HCT116 (cell line): ENCODE measurements around the gene KLF4. TPM values are rescaled to one million over a fixed set of nuclear protein-coding genes. Genes with fewer than 3 reads are reported as not detected.

Experiments
- ATAC-seq: fragments of 200-7000 bp; cut with Tn5 transposase; 2 replicates; pipeline ENCODE4 v1.9.1; 2020; ENCODE audit warnings: mild to moderate bottlenecking, moderate library complexity
- BruUV-seq: library from RNA; stranded (reverse); fragments of 400-500 nt; replicated peaks from 2 replicates; lab custom pipeline; 2021; lab: Mats Ljungman, UMichigan
- CTCF ChIA-PET: fragments of 300-600 bp; sonication (Branson Sonifier 250); formaldehyde crosslinking; loops from one replicate; lab custom pipeline; 2021; ENCODE audit warnings: antibody characterized with exemption; lab: Charles Lee
- POLR2A ChIA-PET: fragments of 300-600, 350-600 bp; sonication (Branson Sonifier 250); formaldehyde crosslinking; loops from one replicate; lab custom pipeline; 2021; ENCODE audit warnings: antibody characterized with exemption; lab: Charles Lee
- RAD21 ChIA-PET, 2 experiments: fragments of 300-600 bp; sonication (Branson Sonifier 250); formaldehyde crosslinking; loops; one replicate each; lab custom pipeline; 2023; ENCODE audit warnings: low total read pairs in 2 of 2; ENCODE audit not compliant: uncharacterized antibody in 2 of 2, unreplicated experiment in 2 of 2, low non-redundant PET in 1 of 2; lab: Charles Lee
- DNase-seq: peaks from one replicate; pipeline ENCODE4 v3.0.0-alpha.2; 2010; ENCODE audit warnings: low read depth, low spot score
- H2AFZ ChIP-seq: fragments of 200-600 bp; shearing (Covaris generic), sonication (generic); 2 replicates; pipeline ENCODE4 v1.6.1; 2017; ENCODE audit warnings: low read depth, mixed run types, mixed read lengths, antibody characterized with exemption, low read length; ENCODE audit not compliant: poor library complexity, severe bottlenecking
- H3K27ac ChIP-seq: 2 replicates; pipeline ENCODE4 v1.5.1; 2012; ENCODE audit warnings: low read depth, low read length
- H3K27me3 ChIP-seq: fragments of 200-600 bp; sonication (generic); 2 replicates; pipeline ENCODE4 v1.6.1; 2016; ENCODE audit warnings: mixed run types, low read length, mixed read lengths; ENCODE audit not compliant: insufficient read depth
- H3K36me3 ChIP-seq, 2 experiments: fragments of 200-500 bp in 1 of 2; fragments of 200-600 bp in 1 of 2; sonication (Bioruptor generic) in 1 of 2; sonication (generic) in 1 of 2; 2 replicates each; pipeline versions ENCODE4 v1.5.1 to v1.6.1; 2014 to 2016; ENCODE audit warnings: low read length in 2 of 2, inconsistent platforms in 1 of 2, mixed read lengths in 1 of 2, mixed run types in 1 of 2; ENCODE audit not compliant: insufficient read depth in 2 of 2, control insufficient read depth in 1 of 2
- H3K4me1 ChIP-seq, 2 experiments: fragments of 200-600 bp in 1 of 2; sonication (generic) in 1 of 2; 2 replicates each; pipeline versions ENCODE4 v1.5.1 to v1.6.1; 2012 to 2017; ENCODE audit warnings: low read length in 2 of 2, inconsistent platforms in 1 of 2, mild to moderate bottlenecking in 1 of 2, mixed read lengths in 1 of 2, mixed run types in 1 of 2, moderate library complexity in 1 of 2; ENCODE audit not compliant: insufficient read depth in 2 of 2, control insufficient read depth in 1 of 2
- H3K4me2 ChIP-seq: fragments of 200-600 bp; sonication (generic); 2 replicates; pipeline ENCODE4 v1.6.1; 2017; ENCODE audit warnings: mixed run types, low read length, mixed read lengths
- H3K4me3 ChIP-seq, 2 experiments: fragments of 200-600 bp in 1 of 2; sonication (generic) in 1 of 2; replicated peaks in 1 of 2; 2 replicates each; pipeline ENCODE4 v1.5.1; 2011 to 2016; ENCODE audit warnings: low read length in 2 of 2, control low read depth in 1 of 2, low read depth in 1 of 2, mild to moderate bottlenecking in 1 of 2, mixed read lengths in 1 of 2, mixed run types in 1 of 2
- H3K79me2 ChIP-seq: fragments of 200-600 bp; sonication (generic); 2 replicates; pipeline ENCODE4 v1.6.1; 2017; ENCODE audit warnings: mild to moderate bottlenecking, mixed run types, low read length, moderate library complexity, mixed read lengths; ENCODE audit not compliant: insufficient read depth
- H3K9ac ChIP-seq: fragments of 200-600 bp; sonication (generic); 2 replicates; pipeline ENCODE4 v1.6.1; 2016; ENCODE audit warnings: low read length, mixed read lengths
- H3K9me2 ChIP-seq: fragments of 200-600 bp; sonication (generic), shearing (Covaris generic); 2 replicates; pipeline ENCODE4 v1.6.1; 2017; ENCODE audit warnings: mixed run types, mild to moderate bottlenecking, moderate library complexity; ENCODE audit not compliant: insufficient read depth
- H3K9me3 ChIP-seq, 2 experiments: fragments of 200-500 bp in 1 of 2; fragments of 200-600 bp in 1 of 2; sonication (Bioruptor generic) in 1 of 2; sonication (generic) in 1 of 2; 2 replicates each; pipeline ENCODE4 v1.6.1; 2014 to 2017; ENCODE audit warnings: low read length in 2 of 2, mixed read lengths in 2 of 2, inconsistent platforms in 1 of 2, low read depth in 1 of 2, mild to moderate bottlenecking in 1 of 2, mixed run types in 1 of 2, moderate library complexity in 1 of 2; ENCODE audit not compliant: control insufficient read depth in 1 of 2, insufficient read depth in 1 of 2
- H4K20me1 ChIP-seq: fragments of 200-600 bp; sonication (generic), shearing (Covaris generic); 2 replicates; pipeline ENCODE4 v1.6.1; 2017; ENCODE audit warnings: mixed run types, mild to moderate bottlenecking, moderate library complexity; ENCODE audit not compliant: insufficient read depth
- CBX3 ChIP-seq: IDR thresholded peaks from 2 replicates; pipeline ENCODE4 v1.6.1; 2012; ENCODE audit warnings: low read depth
- EGR1 ChIP-seq: IDR thresholded peaks from 2 replicates; pipeline ENCODE4 v1.6.1; 2012; ENCODE audit warnings: low read depth
- EZH2 ChIP-seq: fragments of 200-600 bp; sonication (generic); IDR thresholded peaks from 2 replicates; pipeline ENCODE4 v1.6.1; 2017; ENCODE audit warnings: antibody characterized with exemption, mixed run types
- FOSL1 ChIP-seq: IDR thresholded peaks from 2 replicates; pipeline ENCODE4 v1.6.1; 2012; ENCODE audit warnings: low read depth
- MAX ChIP-seq: IDR thresholded peaks from 2 replicates; pipeline ENCODE4 v1.6.1; 2012
- POLR2AphosphoS5 ChIP-seq: IDR thresholded peaks from 2 replicates; pipeline ENCODE4 v1.6.1; 2011; ENCODE audit warnings: mild to moderate bottlenecking, low read depth, low read length, moderate library complexity
- RAD21 ChIP-seq: IDR thresholded peaks from 2 replicates; pipeline ENCODE4 v1.6.1; 2012; ENCODE audit warnings: low read depth, mild to moderate bottlenecking
- REST ChIP-seq: IDR thresholded peaks from 2 replicates; pipeline ENCODE4 v1.6.1; 2012; ENCODE audit warnings: low read depth
- SIN3A ChIP-seq: IDR thresholded peaks from 2 replicates; pipeline ENCODE4 v1.6.1; 2012; ENCODE audit warnings: low read depth
- TCF7L2 ChIP-seq: IDR thresholded peaks from 2 replicates; pipeline ENCODE4 v1.7.0; 2011; ENCODE audit warnings: borderline replicate concordance, inconsistent platforms; ENCODE audit not compliant: insufficient read depth, insufficient read length; ENCODE audit errors: extremely low read depth
- YY1 ChIP-seq: IDR thresholded peaks from 2 replicates; pipeline ENCODE4 v1.6.1; 2011; ENCODE audit warnings: low read length, low read depth, moderate library complexity, mild to moderate bottlenecking; ENCODE audit not compliant: insufficient replicate concordance; ENCODE audit errors: extremely low read depth
- intact Hi-C: fragments of 100-400 bp; cut with micrococcal nuclease; formaldehyde crosslinking; loops from 2 replicates; pipeline ENCODE4 v1.10.0; 2022
- total RNA-seq: library from RNA; stranded (reverse); gene quantifications from one replicate; pipeline ENCODE4 v1.2.1, GENCODE V29; 2021; ENCODE audit not compliant: unreplicated experiment
- TF ChIP-seq, protein P1 (sequence below): IDR thresholded peaks from 2 replicates; pipeline ENCODE4 v1.6.1; 2012
- TF ChIP-seq, protein P2 (sequence below): IDR thresholded peaks from 2 replicates; pipeline ENCODE4 v1.6.1; 2011; ENCODE audit warnings: mild to moderate bottlenecking, low read length, moderate library complexity; ENCODE audit not compliant: insufficient replicate concordance; ENCODE audit errors: extremely low read depth

The KLF4 gene
- total RNA-seq, 1 experiment from 2014 or later: 92.8 TPM

GRCh38 chr9:107471552-107471951 is 18.0 kb downstream of the KLF4 start:
- Histone ChIP-seq H3K27me3 (no peaks in the 10 kb centered on the region), H3K9me3 (no peaks in the 10 kb centered on the region), H3K27ac (no peak overlapping the region), H4K20me1 (no peaks in the 10 kb centered on the region), H3K79me2 (no peaks in the 10 kb centered on the region), H3K4me3 (no peak overlapping the region), H3K4me1 (no peaks in the 10 kb centered on the region), H3K4me2 (no peak overlapping the region), H3K36me3 (no peaks in the 10 kb centered on the region), H3K9me2 (no peaks in the 10 kb centered on the region), H3K9ac (no peak overlapping the region), H2AFZ (no peak overlapping the region)
- ChIA-PET RAD21 (no interaction called here), CTCF (no interaction called here), POLR2A (no interaction called here)
- ATAC-seq: no peak
- BruUV-seq: no TSS peak
- no peak for DNase-seq
- no peak for TF ChIP-seq SIN3A
- TF ChIP-seq YY1: no peak
- TF ChIP-seq FOSL1: no peak
- TF ChIP-seq TCF7L2: no peak
- TF ChIP-seq POLR2AphosphoS5: no peak
- intact Hi-C loops: no loop called here

DNA sequence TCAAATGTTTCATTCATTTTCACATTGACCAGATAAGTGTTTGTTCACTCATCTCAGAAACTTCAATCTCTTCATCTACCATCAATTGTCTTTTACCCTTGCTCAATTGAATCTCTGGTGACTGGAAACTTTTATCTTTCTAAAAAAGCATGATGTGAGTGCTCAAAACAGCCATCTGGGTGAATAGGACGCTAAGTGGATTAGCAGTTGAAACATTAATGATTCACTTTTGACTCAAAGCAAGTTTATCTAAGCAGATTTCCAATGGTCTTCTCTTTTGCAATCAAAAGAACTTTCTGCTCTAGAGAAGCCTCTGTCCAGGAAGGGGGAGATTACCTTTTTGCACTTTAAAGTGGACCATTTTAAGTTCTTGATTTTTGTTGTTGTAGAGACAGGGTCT is 22.2 kb downstream of the KLF4 start:
- Histone ChIP-seq H3K79me2 (no peaks in the 10 kb centered on the region), H2AFZ (no peak overlapping the region), H3K4me1 (peaks cover 0 to 13% of the 10 kb centered on the region in 2 experiments; a peak in 3 of 4 replicates), H3K4me2 (no peak overlapping the region), H3K9me3 (no peaks in the 10 kb centered on the region), H3K27me3 (no peaks in the 10 kb centered on the region), H3K9ac (no peak overlapping the region), H3K4me3 (no peak overlapping the region), H4K20me1 (no peaks in the 10 kb centered on the region), H3K36me3 (no peaks in the 10 kb centered on the region), H3K9me2 (no peaks in the 10 kb centered on the region), H3K27ac (no peak overlapping the region)
- ChIA-PET RAD21 (no interaction called here), POLR2A (no interaction called here), CTCF (no interaction called here)
- DNase-seq: no peak
- ATAC-seq: no peak
- intact Hi-C loops: loop anchor here (5.0 kb wide), 4 partner anchors 805 to 1295 kb away; no protein-coding TSS in a partner anchor
- no TSS peak for BruUV-seq
- TF ChIP-seq YY1 (no peak), EZH2 (no peak), MAX (no peak), FOSL1 (no peak), RAD21 (no peak), CBX3 (no peak), POLR2AphosphoS5 (no peak), EGR1 (no peak), REST (no peak), SIN3A (no peak)
- TF ChIP-seq, protein P1, sequence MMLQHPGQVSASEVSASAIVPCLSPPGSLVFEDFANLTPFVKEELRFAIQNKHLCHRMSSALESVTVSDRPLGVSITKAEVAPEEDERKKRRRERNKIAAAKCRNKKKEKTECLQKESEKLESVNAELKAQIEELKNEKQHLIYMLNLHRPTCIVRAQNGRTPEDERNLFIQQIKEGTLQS: no peak
- TF ChIP-seq, protein P2, sequence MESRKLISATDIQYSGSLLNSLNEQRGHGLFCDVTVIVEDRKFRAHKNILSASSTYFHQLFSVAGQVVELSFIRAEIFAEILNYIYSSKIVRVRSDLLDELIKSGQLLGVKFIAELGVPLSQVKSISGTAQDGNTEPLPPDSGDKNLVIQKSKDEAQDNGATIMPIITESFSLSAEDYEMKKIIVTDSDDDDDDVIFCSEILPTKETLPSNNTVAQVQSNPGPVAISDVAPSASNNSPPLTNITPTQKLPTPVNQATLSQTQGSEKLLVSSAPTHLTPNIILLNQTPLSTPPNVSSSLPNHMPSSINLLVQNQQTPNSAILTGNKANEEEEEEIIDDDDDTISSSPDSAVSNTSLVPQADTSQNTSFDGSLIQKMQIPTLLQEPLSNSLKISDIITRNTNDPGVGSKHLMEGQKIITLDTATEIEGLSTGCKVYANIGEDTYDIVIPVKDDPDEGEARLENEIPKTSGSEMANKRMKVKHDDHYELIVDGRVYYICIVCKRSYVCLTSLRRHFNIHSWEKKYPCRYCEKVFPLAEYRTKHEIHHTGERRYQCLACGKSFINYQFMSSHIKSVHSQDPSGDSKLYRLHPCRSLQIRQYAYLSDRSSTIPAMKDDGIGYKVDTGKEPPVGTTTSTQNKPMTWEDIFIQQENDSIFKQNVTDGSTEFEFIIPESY: no peak
